GM10248 (cell line): ENCODE data around the gene STX11.
"Not testable (repeated sequence)": the region's sequence is repeated elsewhere in the genome, so short reads cannot be mapped to it uniquely, and the experiment has no call there.

ENCODE experiments used
- CTCF ChIA-PET: fragments of 300-600 bp; sonication (Branson Sonifier 250); formaldehyde crosslinking; extraction: SDS; loops from one replicate; lab custom pipeline; 2021; ENCODE audit warnings: antibody characterized with exemption; lab: Yijun Ruan, JAX
- POLR2A ChIA-PET: fragments of 350-650 bp; sonication (Branson Sonifier 250); formaldehyde crosslinking; extraction: SDS; loops from one replicate; lab custom pipeline; 2020; ENCODE audit warnings: antibody characterized with exemption; lab: Yijun Ruan, JAX
- DNase-seq: peaks from one replicate; pipeline ENCODE4 v3.0.0; 2012; ENCODE audit errors: extremely low spot score
- CTCF ChIP-seq: IDR thresholded peaks from 2 replicates; pipeline ENCODE4 v1.5.1; 2012; ENCODE audit warnings: mild to moderate bottlenecking, low read depth; ENCODE audit errors: extremely low read depth, missing control alignments, control extremely low read depth

STX11 gene

DNA sequence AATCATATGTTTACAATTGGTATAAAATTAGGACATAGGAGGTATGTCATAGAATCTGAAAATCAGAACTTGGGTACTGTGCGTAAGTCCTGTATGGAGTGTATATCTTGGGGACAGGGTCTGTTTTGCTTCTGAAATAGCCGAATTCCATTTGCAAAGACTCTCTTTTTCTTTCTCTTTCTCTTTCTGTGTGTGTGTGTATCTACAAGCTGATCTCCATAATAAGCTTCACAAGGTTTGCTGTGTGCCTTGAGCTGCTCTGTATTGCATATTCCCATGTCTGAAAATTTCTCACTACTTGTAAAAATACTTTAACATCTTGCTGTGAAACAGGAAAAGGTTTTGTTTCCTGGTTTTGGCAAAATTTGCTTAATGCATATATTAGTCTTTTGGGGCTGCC is 29.5 kb downstream of the STX11 start:
- no peak for TF ChIP-seq CTCF
- POLR2A ChIA-PET, result no interaction called here
- CTCF ChIA-PET, result interaction anchor here (1.0 to 2.7 kb wide), 4 partner anchors 10 to 39 kb away, joined by 3 to 9 read pairs (median 6); no protein-coding TSS in a partner anchor
- DNase-seq, result no peak

DNA sequence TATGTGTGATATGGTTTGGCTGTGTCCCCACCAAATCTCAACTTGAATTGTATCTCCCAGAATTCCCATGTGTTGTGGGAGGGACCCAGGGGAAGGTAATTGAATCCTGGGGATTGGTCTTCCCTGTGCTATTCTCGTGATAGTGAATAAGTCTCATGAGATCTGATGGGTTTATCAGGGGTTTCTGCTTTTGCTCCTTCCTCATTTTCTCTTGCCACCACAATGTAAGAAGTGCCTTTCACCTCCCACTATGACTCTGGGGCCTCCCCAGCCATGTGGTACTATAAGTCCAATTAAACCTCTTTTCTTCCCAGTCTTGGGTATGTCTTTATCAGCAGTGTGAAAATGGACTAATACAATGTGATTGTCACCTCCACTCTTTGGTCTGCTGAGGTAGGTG is 30.0 kb downstream of the STX11 start:
- POLR2A ChIA-PET, DNase-seq: not testable (repeated sequence)
- CTCF ChIA-PET, result interaction anchor here (1.0 to 2.7 kb wide), 6 partner anchors 9 to 38 kb away, joined by 3 to 9 read pairs (median 4); no protein-coding TSS in a partner anchor

DNA sequence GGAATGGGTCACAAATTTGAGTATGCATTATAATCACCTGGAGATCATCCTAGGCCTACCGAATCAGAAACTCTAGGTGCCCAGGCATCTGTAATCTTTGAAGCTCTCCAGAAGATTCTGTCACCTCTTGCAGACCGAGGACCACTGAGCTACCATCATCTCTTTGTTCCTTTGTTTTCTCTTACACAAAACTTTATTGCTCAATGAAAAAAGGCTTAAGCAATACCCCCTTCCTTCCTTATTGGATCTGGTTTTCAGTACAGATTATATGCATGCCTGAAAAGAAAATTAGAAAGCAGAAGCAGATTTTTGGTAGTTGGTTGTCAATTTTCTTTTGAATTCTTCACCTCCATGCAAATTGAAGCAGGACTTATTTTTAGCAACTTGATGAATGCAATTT is 31.3 kb downstream of the STX11 start:
- ChIA-PET POLR2A (no interaction called here), CTCF (interaction anchor here (0.9 to 2.7 kb wide), 6 partner anchors 8 to 37 kb away, joined by 3 to 9 read pairs (median 4); no protein-coding TSS in a partner anchor)
- no peak for TF ChIP-seq CTCF
- no peak for DNase-seq

GRCh38 chr6:144184186-144184585 is 33.9 kb downstream of the STX11 start:
- CTCF ChIA-PET, POLR2A ChIA-PET, DNase-seq: not testable (repeated sequence)

DNA sequence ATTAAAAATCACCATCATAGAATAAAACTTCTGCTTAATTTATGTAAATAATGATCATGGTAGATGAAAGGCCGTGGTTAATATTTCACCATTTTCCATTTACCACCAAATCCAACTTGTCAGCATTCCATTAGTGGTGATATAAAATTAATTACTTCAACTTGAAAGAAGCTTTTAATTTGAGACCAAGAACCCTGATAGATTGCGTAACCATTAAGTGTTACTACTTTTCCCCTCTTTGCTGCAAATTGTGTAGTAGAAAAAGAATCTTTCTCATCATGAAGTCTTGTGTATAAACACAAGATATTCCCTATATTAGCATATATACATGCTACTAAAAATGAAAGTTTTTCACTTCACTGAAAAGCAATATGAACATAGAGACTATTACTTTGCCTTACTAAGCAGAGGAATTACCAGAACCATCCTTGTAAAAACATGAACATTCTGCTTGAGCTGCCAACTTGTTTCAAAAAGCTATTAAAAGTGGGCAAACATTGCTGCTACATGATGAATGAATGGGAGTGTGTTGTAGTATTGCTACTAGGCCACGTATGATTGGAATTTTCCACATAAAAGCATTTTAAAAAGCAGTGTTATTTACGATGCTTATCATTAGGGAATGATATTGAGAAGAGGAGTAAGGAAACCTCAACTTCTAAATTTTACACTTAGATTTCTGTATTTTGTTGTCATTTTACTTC is 35.0 kb downstream of the STX11 start:
- no peak for TF ChIP-seq CTCF
- DNase-seq, result no peak
- ChIA-PET CTCF (interaction anchor here (1.0 kb wide), 1 partner anchor 32 kb away, joined by 3 read pairs; no protein-coding TSS in a partner anchor), POLR2A (no interaction called here)

DNA sequence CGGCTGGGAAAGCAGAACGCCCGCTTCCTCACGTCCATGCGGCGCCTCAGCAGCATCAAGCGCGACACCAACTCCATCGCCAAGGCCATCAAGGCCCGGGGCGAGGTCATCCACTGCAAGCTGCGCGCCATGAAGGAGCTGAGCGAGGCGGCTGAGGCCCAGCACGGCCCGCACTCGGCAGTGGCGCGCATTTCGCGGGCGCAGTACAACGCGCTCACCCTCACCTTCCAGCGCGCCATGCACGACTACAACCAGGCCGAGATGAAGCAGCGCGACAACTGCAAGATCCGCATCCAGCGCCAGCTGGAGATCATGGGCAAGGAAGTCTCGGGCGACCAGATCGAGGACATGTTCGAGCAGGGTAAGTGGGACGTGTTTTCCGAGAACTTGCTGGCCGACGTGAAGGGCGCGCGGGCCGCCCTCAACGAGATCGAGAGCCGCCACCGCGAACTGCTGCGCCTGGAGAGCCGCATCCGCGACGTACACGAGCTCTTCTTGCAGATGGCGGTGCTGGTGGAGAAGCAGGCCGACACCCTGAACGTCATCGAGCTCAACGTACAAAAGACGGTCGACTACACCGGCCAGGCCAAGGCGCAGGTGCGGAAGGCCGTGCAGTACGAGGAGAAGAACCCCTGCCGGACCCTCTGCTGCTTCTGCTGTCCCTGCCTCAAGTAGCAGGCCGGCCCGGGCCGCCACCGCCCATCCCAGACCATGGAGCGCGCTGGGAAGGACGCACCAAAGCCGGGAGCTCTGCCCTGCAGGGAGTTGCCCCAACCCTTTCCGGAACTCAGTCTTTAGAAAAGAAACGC is 36.7 kb downstream of the STX11 start:
- ChIA-PET CTCF (interaction anchor here (0.7 kb wide), 1 partner anchor 28 kb away, joined by 3 read pairs; no protein-coding TSS in a partner anchor), POLR2A (no interaction called here)

More for the DNA sequence above, 36.7 kb downstream of the STX11 start:
- no peak for DNase-seq
- no peak for TF ChIP-seq CTCF
